ENCODE data around the gene HSD17B11.
"Not testable (repeated sequence)": the region's sequence is repeated elsewhere in the genome, so short reads cannot be mapped to it uniquely, and the experiment has no call there.

HSD17B11 gene

DNA sequence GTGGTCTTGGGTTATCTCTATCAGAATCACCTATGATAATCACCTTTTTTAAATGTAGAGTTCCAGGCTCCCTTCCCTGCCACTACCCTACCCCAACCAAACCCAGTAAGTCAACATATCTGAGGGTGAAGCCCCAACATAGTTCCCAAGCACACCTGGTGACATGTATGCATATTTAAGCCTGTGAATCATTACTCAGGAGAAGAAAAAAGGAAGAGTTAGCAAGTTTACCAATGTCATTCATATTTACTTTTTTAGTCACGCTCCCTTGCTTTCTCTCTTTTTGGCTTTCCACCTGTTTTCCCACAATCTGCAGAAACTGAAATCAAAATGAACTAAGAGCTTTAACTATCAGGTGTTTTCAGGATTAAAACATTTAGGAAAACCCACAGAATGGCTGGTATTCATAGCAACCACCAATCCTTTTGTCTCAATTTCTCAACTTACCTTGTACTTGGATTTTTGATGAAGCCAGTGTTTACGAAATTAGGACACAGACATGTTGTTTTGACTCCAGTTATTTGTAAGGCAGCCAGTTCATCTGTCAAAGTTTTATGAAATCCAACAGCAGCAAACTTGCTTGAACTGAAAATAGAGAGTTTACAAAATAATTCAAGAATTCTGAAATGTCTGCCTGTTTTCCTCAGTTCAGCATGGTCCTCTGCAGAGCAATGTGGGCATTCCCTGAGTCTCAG is 34.0 kb downstream of the HSD17B11 start:
- DNase-seq: no peak

DNA sequence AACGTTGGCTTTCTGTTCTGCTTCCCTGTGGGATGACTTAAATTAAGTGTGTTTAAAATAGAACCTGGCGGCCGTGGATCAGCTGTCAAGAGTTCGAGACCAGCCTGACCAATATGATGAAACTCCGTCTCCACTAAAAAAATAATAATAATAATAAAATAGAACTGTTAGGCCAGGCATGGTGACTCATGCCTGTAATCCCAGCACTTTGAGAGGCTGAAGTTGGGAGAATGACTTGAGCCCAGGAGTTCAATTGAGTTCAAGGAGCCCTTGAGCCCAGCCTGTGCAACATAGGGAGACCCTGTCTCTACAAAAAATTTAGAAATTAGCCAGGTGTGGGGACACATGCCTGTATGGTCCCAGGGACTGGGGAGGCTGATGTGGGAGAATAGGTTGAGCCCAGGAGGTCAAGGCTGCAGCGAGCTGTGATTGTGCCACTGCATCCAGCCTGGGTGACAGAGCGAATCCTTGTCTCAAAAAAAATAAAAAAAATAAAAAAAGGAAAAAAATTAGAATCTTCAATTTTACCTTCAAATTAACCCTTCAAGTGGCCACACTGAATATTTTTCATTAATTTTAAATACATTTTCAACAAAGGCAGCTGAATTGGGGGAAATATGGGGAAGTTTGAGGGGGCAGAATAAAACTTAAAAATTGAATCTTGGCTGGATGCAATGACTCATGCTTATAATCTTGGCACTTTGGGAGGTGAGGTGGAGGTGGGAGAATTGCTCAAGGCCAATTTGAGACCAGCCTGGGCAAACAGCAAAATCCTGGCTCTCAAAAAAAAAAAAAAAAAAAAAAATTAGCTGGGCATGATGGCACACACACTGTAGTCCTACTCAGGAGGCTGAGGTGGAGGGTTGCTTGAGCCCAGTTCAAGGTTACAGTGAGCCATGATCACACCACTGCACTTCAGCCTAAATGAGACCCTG is 36.6 kb downstream of the HSD17B11 start:
- DNase-seq: no peak

DNA sequence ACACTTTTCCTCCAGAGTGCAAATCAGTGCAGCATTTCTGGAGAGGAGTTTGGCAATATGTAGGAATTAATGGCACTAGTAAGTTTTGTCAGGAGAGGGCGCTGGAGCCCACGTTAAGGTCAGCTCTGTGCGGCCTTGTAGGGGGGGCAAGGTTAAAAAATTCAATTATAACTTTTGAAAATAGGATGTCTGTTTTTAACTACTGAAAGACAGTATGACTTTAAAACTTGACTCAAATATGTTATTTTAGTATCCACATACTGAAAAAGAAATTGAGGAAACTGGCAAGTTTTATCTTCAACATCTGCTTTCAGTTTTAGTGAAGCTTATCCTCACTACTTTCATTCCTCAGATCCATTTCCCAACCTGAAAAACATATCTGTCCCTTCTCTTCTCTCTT is 37.4 kb downstream of the HSD17B11 start:
- peak; percentile 23 for DNase-seq

DNA sequence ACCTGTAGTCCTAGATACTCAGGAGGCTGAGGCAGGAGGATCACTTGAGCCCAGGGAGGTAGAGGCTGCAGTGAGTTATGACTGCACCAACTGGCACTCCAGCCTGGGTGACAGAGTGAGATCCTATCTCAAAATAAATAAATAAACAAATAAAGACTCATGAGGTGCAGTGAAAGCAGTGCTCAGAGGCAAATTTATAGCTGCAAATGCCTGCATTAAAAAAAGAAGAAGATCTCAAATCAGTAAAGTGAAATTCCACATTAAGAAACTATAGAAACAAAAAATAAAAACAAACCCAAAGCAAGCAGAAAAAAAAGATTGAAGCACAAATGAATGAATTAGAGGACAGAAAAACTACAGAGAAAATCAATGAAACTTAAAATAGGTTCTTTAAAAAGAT is 45.8 kb downstream of the HSD17B11 start:
- no peak for DNase-seq

DNA sequence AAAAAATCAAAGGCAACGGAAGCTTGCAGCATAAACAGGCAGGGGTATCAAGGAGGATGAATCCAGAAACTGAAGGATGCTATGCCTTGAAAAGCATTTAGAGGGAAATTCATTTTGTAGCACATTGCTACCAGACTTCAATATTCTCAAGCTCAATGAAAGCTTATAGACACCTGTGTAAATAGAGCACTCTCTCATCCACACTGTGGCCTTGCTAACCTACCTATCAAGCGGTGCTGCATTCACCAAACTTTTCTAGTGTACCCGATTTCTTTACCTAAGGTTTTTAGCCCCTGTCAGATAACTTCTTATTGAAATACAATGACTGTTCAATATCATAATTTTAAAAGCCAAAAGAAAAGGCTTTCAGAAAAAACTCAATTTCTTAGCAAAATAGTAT is 48.1 kb downstream of the HSD17B11 start:
- no peak for DNase-seq

DNA sequence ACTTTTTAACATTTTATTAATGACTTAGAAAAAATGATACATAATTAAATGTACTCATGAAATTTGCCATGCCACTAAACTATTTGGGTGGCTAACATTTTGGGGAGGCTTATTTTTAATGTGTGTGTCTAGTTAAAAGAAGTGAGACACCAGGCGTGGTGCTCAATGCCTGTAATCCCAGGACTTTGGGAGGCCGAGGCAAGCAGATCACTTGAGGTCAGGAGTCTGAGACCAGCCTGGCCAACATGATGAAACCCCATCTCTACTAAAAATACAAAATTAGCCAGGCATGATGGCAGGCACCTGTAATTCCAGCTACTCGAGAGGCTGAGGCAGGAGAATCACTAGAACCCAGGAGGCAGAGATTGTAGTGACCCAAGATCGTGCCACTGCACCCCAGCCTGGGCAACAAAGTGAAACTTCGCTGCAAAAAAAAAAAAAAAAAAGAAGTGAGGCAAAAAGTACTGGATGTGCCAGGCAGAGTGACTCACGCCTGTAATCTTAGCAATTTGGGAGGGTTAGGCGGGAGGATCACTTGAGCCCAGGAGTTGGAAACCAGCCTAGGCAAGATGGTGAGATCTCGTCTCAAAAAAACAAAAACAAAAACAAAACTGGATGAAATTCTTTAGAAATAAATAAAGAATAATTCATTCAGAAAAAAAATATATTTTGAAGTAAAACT is 48.9 kb downstream of the HSD17B11 start:
- not testable (repeated sequence) for DNase-seq

DNA sequence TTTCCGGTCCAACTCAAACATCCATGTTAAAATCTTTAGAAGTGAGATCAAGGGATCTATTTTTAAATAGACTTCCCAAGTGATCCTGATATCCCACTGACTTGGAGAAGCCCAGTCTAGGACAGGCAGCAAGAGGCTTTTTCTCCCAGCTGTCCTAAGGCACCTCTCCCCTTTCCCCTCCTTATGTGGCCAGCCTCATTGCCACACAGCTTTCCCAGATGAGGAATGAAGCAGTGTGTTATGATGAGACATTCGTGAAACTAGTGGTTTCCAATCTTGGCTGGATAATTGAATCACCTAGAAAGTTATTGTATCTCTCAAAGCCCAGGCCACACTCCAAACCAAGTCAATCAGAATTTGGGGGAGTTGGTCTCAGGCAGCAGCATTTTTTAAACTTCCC is 51.5 kb downstream of the HSD17B11 start:
- DNase-seq: no peak

DNA sequence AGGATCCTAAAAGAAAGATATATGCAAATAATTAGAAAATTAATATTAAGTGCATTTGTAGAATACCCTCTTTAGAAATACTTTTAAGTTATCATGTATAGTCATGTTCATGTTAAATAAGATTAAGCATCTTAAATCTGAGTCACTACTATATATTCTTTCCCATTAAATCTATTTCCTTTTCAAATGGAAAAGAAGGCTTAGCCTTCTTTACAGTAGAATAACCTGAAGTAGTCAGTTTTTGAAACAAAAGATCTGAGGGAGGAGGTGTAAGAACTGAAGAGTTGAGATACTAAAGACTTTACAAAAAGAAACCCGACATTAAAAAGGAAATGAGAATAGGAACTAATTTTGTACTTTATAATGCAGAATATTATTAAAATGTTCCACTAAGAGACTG is 53.6 kb downstream of the HSD17B11 start:
- DNase-seq: no peak

DNA sequence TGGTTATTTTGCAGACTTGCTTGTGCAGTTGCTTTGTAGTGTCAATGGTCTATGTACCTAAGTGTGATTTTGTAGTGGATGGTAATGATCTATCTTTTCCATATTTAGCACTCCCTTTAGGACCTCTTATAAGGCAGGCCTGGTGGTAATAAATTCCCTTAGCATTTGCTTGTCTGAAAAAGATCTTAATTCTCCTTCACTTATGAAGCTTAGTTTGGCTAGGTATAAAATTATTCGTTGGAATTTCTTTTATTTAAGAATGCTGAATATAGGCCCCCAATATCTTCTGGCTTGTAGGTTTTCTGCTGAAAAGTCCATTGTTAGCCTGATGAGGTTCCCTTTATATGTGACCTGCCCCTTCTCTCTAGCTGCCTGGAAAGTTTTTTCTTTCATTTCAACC is 57.7 kb downstream of the HSD17B11 start:
- DNase-seq: no peak

DNA sequence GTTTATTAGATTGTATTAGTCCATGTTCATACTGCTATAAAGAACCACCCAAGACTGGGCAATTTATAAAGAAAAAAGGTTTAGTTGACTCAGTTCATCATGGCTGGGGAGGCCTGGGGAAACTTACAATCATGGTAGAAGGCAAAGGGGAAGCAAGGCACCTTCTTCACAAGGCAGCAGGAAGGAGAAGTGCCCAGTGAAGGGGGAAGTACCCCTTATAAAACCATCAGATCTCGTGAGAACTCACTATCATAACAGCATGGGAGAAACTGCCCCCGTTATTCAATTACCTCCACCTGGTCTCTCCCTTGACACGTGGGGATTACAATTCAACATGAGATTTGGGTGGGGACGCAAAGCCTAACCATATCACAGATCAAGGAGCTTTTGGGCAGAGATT is 60.2 kb downstream of the HSD17B11 start:
- no peak for DNase-seq

DNA sequence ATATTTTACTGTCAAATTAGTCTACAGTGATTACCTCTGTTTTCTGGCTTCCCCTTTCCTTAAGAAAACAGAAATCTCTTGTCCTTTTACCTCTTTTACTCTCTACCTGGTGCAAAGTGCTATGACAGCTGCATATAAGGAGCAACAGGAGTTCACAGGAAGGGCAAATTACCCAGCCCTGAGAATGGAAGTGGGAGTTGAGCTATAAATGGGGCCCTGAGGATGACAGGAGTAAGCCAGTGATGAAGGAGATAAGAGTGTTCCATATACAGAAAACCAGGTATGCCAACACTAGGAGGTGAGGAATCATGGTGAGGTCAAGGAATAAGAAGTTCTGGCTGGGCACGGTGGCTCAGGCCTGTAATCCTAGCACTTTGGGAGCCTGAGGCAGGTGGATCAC is 63.9 kb downstream of the HSD17B11 start:
- no peak for DNase-seq

DNA sequence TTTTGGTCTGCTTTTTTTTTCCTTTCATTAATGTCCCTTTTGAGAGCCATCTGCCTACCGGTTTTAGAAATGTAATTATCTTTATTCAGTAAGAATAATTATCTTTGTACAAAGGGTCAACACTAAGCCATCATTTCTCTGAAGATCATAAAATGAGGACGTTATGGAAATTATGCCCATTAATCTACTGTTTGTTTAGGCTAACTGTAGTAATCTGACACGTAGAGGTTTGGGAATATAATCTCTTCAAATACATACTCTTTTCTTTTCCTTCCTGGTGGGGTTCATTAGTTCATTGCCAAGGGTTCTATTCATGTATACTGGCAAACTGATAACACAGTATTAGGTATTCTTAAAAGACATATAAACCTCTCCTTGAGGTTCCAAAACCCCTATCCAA is 64.5 kb downstream of the HSD17B11 start:
- no peak for DNase-seq

DNA sequence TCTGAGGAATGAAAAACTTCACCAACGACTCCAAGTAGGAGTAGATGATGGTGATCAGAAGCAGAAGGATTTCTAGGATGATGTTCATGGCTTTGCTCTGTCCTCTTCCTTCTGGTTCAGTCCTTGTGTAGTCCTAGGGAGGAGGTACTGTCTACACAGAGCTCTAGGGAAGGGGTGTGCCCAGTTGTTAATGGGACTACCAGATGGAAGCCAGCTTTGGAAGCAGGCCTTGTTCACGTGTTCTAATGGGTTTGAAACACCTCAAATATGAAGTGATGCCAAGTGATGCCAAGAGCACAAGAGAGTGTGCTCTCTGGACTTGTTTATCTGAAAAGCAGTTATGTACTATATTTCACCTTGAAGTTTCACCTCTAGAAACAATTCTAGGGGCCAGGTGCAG is 68.2 kb downstream of the HSD17B11 start, which contains the start of gene HSD17B13:
TSS of gene HSD17B13 (minus strand) at position 129 of the 400 bp plus-strand sequence. CDS start at position 88, 41 bp downstream.
- DNase-seq: no peak

DNA sequence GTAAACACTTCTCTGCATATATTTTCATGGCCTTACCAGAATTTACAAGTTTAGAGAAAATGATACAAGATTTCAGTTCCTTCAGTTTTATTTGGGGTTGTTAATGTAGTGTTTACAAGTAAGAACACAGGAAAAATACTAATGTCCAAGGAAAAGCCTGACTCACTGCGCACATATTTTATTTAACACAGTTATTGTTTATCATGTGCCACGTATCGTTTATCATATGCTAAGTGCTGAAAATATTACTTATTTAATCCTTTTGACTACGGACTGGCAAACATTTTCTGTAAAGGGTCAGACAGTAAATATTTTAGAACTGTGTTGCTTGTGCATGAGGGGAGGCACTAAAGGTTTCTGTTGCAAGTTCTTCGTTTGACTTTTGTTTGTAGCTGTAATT is 69.1 kb downstream of the HSD17B11 start:
- no peak for DNase-seq

DNA sequence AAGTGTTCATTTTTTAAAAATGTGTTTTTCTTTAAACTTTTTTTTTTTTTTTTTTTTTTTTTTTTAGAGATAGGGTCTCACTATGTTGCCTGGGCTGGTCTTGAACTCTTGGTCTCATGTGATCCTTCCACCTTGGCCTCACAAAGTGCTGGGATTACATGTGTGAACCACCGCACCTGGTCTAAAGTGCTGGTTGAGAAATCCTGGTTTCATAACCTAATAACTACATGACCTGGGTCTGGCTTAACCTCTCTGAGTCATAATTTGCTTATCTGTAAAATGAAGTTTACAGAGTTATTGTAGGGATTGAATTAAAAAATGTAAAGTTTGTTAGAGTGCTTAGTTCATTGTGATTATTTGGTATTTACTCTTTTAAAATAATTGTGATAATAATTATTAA is 73.5 kb downstream of the HSD17B11 start:
- DNase-seq: no peak

DNA sequence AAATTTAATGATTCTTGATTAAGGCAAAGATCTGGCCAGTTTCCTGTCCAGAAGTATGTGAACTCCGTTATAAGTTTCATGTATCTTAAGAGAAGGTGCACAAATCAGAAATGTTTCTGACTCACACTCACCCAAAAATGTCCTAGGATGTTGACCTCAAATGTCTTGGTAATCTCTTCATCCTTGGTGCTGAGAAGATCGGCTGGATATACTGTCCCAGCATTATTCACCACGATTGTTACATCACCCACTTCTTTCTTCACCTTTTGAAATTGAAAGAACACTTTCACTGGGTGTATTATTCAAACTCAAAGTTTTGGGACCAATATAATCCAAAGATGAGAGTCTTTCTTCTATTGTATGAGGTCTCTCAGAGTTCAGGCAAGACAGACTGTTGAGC is 74.0 kb downstream of the HSD17B11 start:
- DNase-seq: no peak

DNA sequence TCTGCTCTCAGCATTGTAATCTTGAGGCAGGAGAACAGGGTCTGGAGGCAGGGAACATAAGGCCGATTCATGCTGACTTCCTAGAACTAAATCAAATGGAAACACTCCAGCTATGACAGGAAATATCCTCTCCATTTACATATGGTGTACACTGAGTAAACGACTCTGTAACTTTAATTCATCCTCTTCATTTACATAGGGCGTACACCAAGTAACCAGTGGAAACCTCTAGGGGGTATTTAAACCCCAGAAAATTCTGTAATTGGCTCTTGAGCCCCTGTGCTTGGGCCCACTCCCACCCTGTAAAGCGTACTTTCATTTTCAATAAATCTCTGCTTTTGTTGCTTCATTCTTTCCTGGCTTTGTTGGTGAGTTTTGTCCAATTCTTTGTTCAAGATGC is 76.0 kb downstream of the HSD17B11 start:
- not testable (repeated sequence) for DNase-seq

DNA sequence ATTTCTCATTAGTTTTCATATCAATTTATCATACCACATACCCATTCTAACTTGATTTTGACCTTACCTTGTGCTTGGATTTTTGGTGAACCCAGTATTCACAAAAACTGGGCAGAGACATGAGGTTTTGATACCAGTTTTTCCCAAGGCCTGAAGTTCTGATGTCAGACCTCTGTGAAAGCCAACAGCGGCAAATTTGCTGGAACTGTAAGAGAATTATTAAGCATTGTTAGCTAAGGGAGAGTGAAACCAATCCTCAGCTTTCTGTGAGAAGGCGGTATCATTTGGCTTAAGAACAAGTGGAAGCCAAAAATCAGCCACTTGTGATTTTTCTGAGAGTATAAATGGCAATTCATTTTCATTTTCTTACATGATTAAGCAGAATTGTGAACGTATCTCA is 77.2 kb downstream of the HSD17B11 start:
- no peak for DNase-seq

DNA sequence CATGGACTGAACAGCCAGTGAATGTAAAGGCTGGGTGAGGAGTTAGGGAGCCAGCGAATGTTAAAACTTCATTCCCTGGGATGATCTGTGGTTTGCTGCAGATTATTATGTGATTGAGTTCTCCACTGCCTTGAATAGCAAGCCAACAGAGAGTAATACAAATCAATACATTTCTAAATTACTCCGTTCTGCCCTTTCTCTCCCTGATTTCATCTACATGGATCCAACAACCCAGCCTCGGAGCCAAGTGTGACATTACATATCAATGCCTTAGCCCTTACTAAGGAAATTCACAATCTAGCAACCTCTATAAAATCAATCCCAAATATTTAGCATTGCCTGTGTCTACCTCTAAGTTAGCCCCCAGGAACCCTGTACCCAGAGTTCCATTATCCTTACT is 79.3 kb downstream of the HSD17B11 start:
- DNase-seq: no peak

DNA sequence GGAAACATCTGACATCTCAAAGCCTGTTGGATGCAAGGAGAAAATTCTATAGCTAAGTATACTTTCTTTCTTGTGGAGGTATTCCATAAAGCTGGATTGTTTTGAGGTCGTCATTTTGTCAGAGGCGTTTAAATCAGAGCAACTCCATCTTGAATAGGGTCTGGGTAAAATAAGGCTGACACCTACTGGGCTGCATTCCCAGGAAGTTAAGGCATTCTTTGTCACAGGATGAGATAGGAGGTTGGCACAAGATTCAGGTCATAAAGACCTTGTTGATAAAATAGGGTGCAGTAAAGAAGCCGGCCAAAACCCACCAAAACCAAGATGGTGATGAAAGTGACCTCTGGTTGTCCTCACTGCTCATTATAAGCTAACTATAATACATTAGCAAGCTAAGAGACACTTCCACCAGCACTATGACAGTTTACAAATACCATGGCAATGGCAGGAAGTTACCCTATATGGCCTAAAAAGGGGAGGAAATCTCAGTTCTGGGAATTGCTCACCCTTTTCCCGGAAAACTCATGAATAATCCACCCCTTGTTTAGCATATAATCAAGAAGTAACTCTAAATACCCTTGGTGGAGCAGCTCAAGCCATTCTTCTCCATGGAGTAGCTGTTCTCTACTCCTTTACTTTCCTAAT is 80.2 kb downstream of the HSD17B11 start:
- DNase-seq: no peak

DNA sequence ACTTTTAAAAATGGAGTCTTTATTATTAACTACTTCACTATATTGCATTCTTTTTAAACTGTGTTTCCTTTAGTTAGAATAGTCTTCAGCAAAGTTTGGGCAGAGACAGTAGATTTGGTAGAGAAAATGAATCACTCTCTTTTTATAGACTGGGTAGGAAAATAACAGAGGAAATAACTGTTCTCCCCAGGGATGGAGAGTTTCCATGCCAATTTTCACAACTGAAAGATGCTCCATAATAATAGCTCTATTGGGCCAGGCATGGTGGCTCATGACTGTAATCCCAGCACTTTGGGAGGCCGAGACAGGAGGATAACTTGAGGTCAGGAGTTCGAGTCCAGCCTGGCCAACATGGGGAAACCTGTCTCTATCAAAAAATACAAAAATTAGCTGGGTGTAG is 81.4 kb downstream of the HSD17B11 start:
- DNase-seq: no peak

DNA sequence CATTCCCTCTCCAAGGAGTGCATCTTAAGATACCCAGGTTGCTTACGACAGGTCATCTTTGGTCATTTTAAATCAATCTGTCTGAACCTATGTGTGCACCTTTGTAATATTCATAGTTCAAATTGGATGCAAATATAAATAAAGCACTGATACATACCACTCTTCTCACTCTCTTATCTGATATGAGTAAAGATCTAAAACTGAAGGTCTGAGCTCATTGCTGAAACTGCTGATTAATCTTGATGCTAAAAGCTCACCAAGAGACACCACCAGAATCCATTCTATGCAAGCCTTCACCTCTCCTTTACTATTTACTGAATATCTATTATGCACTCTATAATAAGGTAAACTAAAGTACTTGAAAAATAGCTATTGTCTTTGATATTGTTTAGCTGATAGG is 84.9 kb downstream of the HSD17B11 start:
- no peak for DNase-seq

DNA sequence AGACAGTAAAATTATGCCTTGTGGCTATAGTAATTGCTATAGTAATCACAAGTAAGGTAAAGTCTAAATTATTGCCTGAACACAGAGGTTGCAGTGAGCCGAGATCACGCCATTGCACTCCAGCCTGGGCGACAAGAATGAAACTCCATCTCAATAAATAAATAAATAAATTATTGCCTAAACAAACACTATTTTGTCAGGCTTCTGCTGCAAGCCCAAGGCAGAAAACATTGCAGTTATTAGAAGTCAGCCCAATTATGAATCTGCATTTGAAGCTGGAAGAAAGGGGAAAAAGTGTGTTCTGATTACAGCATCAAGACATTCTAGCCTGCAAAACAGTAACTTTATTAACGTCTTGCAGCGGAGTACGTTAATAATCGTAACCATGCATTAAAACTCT is 85.4 kb downstream of the HSD17B11 start:
- DNase-seq: no peak

Measured in CD4-positive, alpha-beta T cell treated with Interleukin-17A for 1 hour (primary cell).